C4-2B (cell line): ENCODE results near the gene CRIP1.

Experiments
- H3K27ac ChIP-seq: fragments of 450-650 bp; 2 replicates; pipeline ENCODE4 v1.5.1; 2017
- ZFX ChIP-seq: fragments of 450-650 bp; IDR thresholded peaks from 2 replicates; pipeline ENCODE4 v1.6.1; 2017
- TF ChIP-seq, protein P1 (sequence below): fragments of 450-650 bp; conservative IDR thresholded peaks from 2 replicates; pipeline ENCODE4 v1.5.1; 2017; ENCODE audit warnings: mild to moderate bottlenecking

CRIP1 gene

DNA sequence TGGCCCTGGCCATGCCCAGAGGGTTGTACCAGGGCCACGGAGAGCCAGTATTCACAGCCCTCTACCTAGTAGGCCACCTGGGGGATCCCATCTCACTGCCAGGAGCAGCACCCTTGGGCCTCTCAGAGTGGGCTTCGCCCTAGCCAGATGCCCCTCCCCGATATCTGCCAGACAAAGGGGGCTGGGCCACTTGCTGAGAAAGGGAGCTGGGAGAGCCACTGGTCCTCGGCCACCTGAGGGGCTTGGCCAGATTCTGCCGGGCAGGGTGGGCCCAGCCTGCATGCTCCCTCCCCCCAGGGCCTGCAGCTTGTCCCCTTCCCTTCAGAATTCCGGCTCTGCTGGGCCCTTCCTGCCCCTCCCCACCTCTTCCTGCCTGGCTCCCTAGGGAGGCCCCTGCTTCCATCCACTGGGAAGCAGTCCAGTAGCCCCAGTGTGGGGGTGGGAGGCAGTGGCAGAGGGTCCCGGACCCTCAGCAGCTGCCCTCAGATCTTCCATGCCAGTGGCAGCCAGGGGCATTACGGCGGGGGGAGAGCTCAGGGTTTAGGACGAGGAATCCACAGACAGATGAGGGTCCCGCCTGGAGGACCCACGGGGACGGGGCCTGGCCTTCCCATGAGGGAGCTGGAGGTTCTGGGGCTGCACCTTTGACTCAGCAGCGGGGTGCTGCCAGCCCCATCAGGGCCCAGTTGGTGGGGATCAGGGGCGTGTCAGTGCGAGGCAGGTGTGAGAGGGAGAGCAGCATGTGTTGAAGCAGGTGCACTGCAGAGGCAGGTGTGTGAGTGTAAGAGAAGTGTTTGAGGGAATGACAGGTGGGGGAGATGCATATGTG lies 9.6 kb upstream of the CRIP1 start:
- TF ChIP-seq ZFX: no peak
- TF ChIP-seq, protein P1, sequence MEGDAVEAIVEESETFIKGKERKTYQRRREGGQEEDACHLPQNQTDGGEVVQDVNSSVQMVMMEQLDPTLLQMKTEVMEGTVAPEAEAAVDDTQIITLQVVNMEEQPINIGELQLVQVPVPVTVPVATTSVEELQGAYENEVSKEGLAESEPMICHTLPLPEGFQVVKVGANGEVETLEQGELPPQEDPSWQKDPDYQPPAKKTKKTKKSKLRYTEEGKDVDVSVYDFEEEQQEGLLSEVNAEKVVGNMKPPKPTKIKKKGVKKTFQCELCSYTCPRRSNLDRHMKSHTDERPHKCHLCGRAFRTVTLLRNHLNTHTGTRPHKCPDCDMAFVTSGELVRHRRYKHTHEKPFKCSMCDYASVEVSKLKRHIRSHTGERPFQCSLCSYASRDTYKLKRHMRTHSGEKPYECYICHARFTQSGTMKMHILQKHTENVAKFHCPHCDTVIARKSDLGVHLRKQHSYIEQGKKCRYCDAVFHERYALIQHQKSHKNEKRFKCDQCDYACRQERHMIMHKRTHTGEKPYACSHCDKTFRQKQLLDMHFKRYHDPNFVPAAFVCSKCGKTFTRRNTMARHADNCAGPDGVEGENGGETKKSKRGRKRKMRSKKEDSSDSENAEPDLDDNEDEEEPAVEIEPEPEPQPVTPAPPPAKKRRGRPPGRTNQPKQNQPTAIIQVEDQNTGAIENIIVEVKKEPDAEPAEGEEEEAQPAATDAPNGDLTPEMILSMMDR: no peak
- peak overlapping the region; percentile 84 for H3K27ac ChIP-seq

DNA sequence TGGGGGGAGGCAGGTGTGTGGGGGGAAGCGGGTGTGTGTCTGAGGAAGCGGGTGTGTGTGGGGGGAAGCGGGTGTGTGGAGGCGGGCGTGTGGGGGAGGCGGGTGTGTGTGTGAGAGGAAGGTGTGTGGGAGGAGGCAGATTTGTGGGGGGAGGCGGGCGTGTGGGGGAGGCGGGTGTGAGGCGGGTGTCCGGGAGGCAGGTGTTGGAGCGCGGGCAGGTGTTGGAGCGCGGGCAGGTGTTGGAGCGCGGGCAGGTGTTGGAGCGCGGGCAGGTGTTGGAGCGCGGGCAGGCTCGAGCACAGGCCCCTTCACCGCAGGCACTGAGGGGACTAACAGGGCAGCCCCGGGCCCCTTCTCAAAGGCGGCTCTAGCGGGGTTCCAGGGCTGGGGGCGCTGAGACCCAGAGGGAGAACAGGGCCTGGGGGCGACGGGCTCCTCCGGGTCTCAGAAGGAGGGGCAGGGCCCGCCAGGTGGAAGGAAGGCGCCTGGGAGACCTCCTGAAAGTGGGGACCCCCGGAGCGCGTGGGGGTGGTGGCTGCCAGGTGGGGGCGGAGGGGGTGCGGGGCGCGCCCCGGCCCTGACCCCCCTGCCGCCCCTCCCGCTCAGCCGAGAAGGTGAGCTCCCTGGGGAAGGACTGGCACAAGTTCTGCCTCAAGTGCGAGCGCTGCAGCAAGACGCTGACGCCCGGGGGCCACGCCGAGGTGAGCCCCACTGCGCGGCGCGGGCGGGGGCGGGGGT lies 8.9 kb upstream of the CRIP1 start:
- TF ChIP-seq ZFX: no peak
- TF ChIP-seq, protein P1: no peak
- no peak overlapping the region for H3K27ac ChIP-seq

DNA sequence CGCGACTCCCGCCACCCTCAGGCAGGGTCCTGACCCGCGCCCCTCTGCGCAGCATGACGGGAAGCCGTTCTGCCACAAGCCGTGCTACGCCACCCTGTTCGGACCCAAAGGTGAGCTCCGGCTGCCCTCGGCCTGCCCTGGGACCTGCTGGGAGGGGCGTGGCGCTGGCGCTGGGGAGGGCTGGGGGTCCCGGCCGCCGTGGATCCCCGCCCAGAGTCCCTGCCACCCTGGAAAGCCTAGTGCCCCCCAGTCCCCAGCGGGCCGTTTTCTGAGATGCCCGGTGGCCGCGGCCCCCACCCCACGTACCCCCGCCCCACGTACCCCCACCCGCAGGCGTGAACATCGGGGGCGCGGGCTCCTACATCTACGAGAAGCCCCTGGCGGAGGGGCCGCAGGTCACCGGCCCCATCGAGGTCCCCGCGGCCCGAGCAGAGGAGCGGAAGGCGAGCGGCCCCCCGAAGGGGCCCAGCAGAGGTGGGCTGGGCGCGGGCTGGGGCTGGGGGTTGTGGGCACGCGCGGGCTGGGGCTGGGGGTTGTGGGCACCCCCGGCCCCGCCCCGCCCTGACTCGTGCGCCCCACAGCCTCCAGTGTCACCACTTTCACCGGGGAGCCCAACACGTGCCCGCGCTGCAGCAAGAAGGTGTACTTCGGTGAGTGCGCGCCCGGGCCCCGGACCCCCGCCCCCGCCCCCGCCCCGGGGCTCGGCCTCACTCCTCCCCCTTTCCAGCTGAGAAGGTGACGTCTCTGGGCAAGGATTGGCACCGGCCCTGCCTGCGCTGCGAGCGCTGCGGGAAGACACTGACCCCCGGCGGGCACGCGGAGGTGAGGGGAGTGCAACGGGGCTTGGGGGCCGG lies 8.1 kb upstream of the CRIP1 start:
- TF ChIP-seq ZFX: no peak
- TF ChIP-seq, protein P1: no peak
- H3K27ac ChIP-seq: no peak overlapping the region

DNA sequence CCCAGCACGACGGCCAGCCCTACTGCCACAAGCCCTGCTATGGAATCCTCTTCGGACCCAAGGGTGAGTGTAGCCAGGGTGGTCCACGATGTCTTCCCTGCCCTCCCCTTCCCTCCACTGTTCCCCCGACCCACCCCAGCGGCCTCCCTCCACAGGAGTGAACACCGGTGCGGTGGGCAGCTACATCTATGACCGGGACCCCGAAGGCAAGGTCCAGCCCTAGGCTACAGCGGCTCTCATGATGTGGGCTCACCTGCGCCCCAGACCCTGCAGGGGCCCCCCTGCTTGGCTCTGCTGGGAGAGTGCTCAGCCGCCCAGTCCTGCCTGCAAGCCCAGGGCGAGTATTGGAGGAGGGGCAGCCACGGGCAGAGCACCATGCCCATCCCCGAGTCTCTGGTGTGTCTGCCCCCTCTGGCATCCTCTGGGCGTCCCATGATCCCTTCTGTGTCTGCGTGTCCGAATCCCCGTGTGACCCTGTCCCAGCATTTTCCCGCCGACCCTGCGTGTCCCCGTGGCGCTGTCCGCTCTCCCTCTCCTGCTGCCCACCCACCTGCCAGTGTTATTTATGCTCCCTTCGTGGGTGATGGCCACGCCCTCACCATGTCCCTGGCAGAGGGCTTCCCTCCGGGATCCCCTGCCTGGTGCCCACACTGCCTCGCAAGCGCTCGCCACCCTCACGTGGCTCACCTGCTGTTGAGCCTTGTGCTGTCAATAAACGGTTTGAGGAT lies 7.1 kb upstream of the CRIP1 start:
- TF ChIP-seq ZFX: no peak
- TF ChIP-seq, protein P1: no peak
- H3K27ac ChIP-seq: no peak overlapping the region

GRCh38 chr14:105480199-105480746 lies 6.4 kb upstream of the CRIP1 start:
- TF ChIP-seq ZFX: no peak
- TF ChIP-seq, protein P1: no peak
- peak overlapping the region; percentile 91 for H3K27ac ChIP-seq
